Astrocyte (in vitro differentiated cells and primary cell): Measurements from ENCODE around the gene PLCXD3. TPM values are rescaled to one million over a fixed set of nuclear protein-coding genes. Genes with fewer than 3 reads are reported as not detected.

Source experiments
- DNase-seq: peaks from one replicate; pipeline ENCODE4 v3.0.0-alpha.2; 2010; ENCODE audit warnings: low read depth
- FAIRE-seq: peaks from 2 replicates; lab custom pipeline; 2011; peaks lifted over from hg19 to GRCh38; lab: Jason Lieb, UNC
- H2AFZ ChIP-seq: 2 replicates; pipeline ENCODE4 v1.6.0; 2012; ENCODE audit warnings: low read depth, low read length, inconsistent platforms
- H3K27ac ChIP-seq: 2 replicates; pipeline ENCODE4 v1.5.1; 2011; ENCODE audit warnings: low read depth, low read length, inconsistent platforms
- H3K27me3 ChIP-seq: 2 replicates; pipeline ENCODE4 v1.6.0; 2011; ENCODE audit warnings: low read length, inconsistent platforms; ENCODE audit not compliant: insufficient read depth
- H3K36me3 ChIP-seq: 2 replicates; pipeline ENCODE4 v1.5.1; 2011; ENCODE audit warnings: low read length, inconsistent platforms; ENCODE audit not compliant: insufficient read depth
- H3K4me1 ChIP-seq: 2 replicates; pipeline ENCODE4 v1.5.1; 2011; ENCODE audit warnings: low read length, inconsistent platforms; ENCODE audit not compliant: insufficient read depth
- H3K4me2 ChIP-seq: 2 replicates; pipeline ENCODE4 v1.6.0; 2012; ENCODE audit warnings: low read length, inconsistent platforms
- H3K4me3 ChIP-seq: 2 replicates; pipeline ENCODE4 v1.5.1; 2011; ENCODE audit warnings: low read depth, mild to moderate bottlenecking, low read length, inconsistent platforms; ENCODE audit not compliant: insufficient read depth
- H3K79me2 ChIP-seq: 2 replicates; pipeline ENCODE4 v1.6.0; 2012; ENCODE audit warnings: mild to moderate bottlenecking, low read length, inconsistent platforms; ENCODE audit not compliant: insufficient read depth
- H3K9ac ChIP-seq: 2 replicates; pipeline ENCODE4 v1.6.0; 2012; ENCODE audit warnings: mild to moderate bottlenecking, low read length, inconsistent platforms
- H3K9me3 ChIP-seq: 2 replicates; pipeline ENCODE4 v1.5.1; 2012; ENCODE audit warnings: low read depth, mild to moderate bottlenecking, low read length, inconsistent platforms; ENCODE audit not compliant: insufficient read depth
- H4K20me1 ChIP-seq: 2 replicates; pipeline ENCODE4 v1.6.0; 2012; ENCODE audit warnings: low read length, inconsistent platforms; ENCODE audit not compliant: insufficient read depth
- H3K27ac Mint-ChIP-seq: one replicate; pipeline ENCODE4 v1.8.0; 2021; ENCODE audit warnings: mild to moderate bottlenecking, mixed read lengths; ENCODE audit not compliant: unreplicated experiment
- H3K27me3 Mint-ChIP-seq: one replicate; pipeline ENCODE4 v1.8.0; 2021; ENCODE audit warnings: low read depth, mixed read lengths; ENCODE audit not compliant: unreplicated experiment
- H3K36me3 Mint-ChIP-seq: one replicate; pipeline ENCODE4 v1.8.0; 2021; ENCODE audit warnings: low read depth, mixed read lengths; ENCODE audit not compliant: unreplicated experiment
- H3K4me1 Mint-ChIP-seq: one replicate; pipeline ENCODE4 v1.8.0; 2021; ENCODE audit warnings: low read depth, mixed read lengths; ENCODE audit not compliant: unreplicated experiment
- H3K4me3 Mint-ChIP-seq: one replicate; pipeline ENCODE4 v1.8.0; 2021; ENCODE audit warnings: mild to moderate bottlenecking, moderate library complexity, mixed read lengths; ENCODE audit not compliant: unreplicated experiment
- H3K9me3 Mint-ChIP-seq: one replicate; pipeline ENCODE4 v1.8.0; 2021; ENCODE audit warnings: mild to moderate bottlenecking, mixed read lengths; ENCODE audit not compliant: unreplicated experiment
- CTCF ChIP-seq: IDR thresholded peaks from 2 replicates; pipeline ENCODE4 v1.5.1; 2011; ENCODE audit warnings: low read depth, mild to moderate bottlenecking, inconsistent platforms, low read length, moderate library complexity; ENCODE audit not compliant: insufficient read depth
- EZH2 ChIP-seq: IDR thresholded peaks from 2 replicates; pipeline ENCODE4 v1.6.1; 2012; ENCODE audit warnings: mild to moderate bottlenecking, low read length, inconsistent platforms; ENCODE audit not compliant: insufficient read depth
- total RNA-seq: library from RNA; stranded (reverse); gene quantifications from 2 replicates; pipeline ENCODE4 v1.2.1, GENCODE V29; 2021

PLCXD3 gene
- total RNA-seq, 1 donor from 2014 or later, result 1.6 TPM

GRCh38 chr5:41452506-41452905 lies 57.9 kb downstream of the PLCXD3 start:
- H3K4me1 Mint-ChIP-seq, result no peaks in the 10 kb centered on the region
- no peak for DNase-seq
- Histone ChIP-seq H3K4me1 (no peaks in the 10 kb centered on the region), H3K27me3 (no peaks in the 10 kb centered on the region), H3K4me2 (no peak overlapping the region), H3K27ac (no peak overlapping the region), H3K4me3 (no peak overlapping the region), H3K9ac (no peak overlapping the region), H3K79me2 (no peaks in the 10 kb centered on the region), H3K36me3 (no peaks in the 10 kb centered on the region), H4K20me1 (no peaks in the 10 kb centered on the region), H3K9me3 (no peaks in the 10 kb centered on the region), H2AFZ (no peak overlapping the region)
- no peak overlapping the region for H3K4me3 Mint-ChIP-seq
- FAIRE-seq, result no peak
- no peaks in the 10 kb centered on the region for H3K36me3 Mint-ChIP-seq
- no peak overlapping the region for H3K27ac Mint-ChIP-seq
- H3K27me3 Mint-ChIP-seq, result peaks cover 2% of the 10 kb centered on the region
- no peak for TF ChIP-seq CTCF
- no peaks in the 10 kb centered on the region for H3K9me3 Mint-ChIP-seq

GRCh38 chr5:41447650-41448510 lies 62.5 kb downstream of the PLCXD3 start:
- no peak overlapping the region for H3K9ac ChIP-seq
- no peak for FAIRE-seq
- Mint-ChIP-seq H3K36me3 (no peaks in the 10 kb centered on the region), H3K27ac (no peak overlapping the region), H3K4me3 (no peak overlapping the region), H3K4me1 (peaks cover 3% of the 10 kb centered on the region), H3K27me3 (peaks cover 2% of the 10 kb centered on the region), H3K9me3 (no peaks in the 10 kb centered on the region)
- TF ChIP-seq EZH2 (no peak), CTCF (no peak)
- H3K9me3 ChIP-seq, result no peaks in the 10 kb centered on the region
- no peak overlapping the region for H3K27ac ChIP-seq
- H3K4me3 ChIP-seq, result no peak overlapping the region
- H3K4me1 ChIP-seq, result no peaks in the 10 kb centered on the region
- no peak overlapping the region for H2AFZ ChIP-seq
- H4K20me1 ChIP-seq, result no peaks in the 10 kb centered on the region
- H3K36me3 ChIP-seq, result no peaks in the 10 kb centered on the region
- DNase-seq, result no peak
- H3K27me3 ChIP-seq, result no peaks in the 10 kb centered on the region
- H3K79me2 ChIP-seq, result no peaks in the 10 kb centered on the region
- H3K4me2 ChIP-seq, result no peak overlapping the region

GRCh38 chr5:41445937-41446563 lies 64.4 kb downstream of the PLCXD3 start:
- Histone ChIP-seq H3K27me3 (no peaks in the 10 kb centered on the region), H3K9me3 (no peaks in the 10 kb centered on the region), H2AFZ (no peak overlapping the region), H4K20me1 (no peaks in the 10 kb centered on the region), H3K4me3 (no peak overlapping the region), H3K4me2 (no peak overlapping the region), H3K27ac (no peak overlapping the region), H3K79me2 (no peaks in the 10 kb centered on the region), H3K9ac (no peak overlapping the region), H3K4me1 (no peaks in the 10 kb centered on the region), H3K36me3 (no peaks in the 10 kb centered on the region)
- DNase-seq (peak; percentile 21), FAIRE-seq (no peak)
- Mint-ChIP-seq H3K4me1 (peaks cover 3% of the 10 kb centered on the region), H3K27ac (no peak overlapping the region), H3K36me3 (no peaks in the 10 kb centered on the region), H3K9me3 (no peaks in the 10 kb centered on the region), H3K27me3 (peaks cover 2% of the 10 kb centered on the region), H3K4me3 (no peak overlapping the region)
- TF ChIP-seq EZH2, result no peak
